Lower lobe of right lung (tissue), 2 donors: ENCODE data around the gene AVPR2. TPM values are rescaled to one million over a fixed set of nuclear protein-coding genes. Genes with fewer than 3 reads are reported as not detected.

ENCODE experiments used
- ATAC-seq, 2 donors: fragments of 200-7000 bp; cut with Tn5 transposase; one replicate each; pipeline ENCODE4 v1.9.1; 2020 to 2022; ENCODE audit warnings: mild to moderate bottlenecking in 2 of 2, moderate library complexity in 2 of 2
- DNase-seq: peaks from one replicate; pipeline ENCODE4 v3.0.0-alpha.2; 2020
- H3K27ac ChIP-seq: fragments of 200-600 bp; one replicate; pipeline ENCODE4 v1.8.0; 2022
- H3K27me3 ChIP-seq: fragments of 200-600 bp; one replicate; pipeline ENCODE4 v1.8.0; 2022; ENCODE audit warnings: low read depth
- H3K36me3 ChIP-seq: fragments of 200-600 bp; one replicate; pipeline ENCODE4 v1.8.0; 2022; ENCODE audit warnings: mild to moderate bottlenecking
- H3K4me1 ChIP-seq: fragments of 200-600 bp; one replicate; pipeline ENCODE4 v1.8.0; 2022
- H3K4me3 ChIP-seq: fragments of 200-600 bp; one replicate; pipeline ENCODE4 v1.8.0; 2022; ENCODE audit warnings: mild to moderate bottlenecking
- H3K9me3 ChIP-seq: fragments of 200-600 bp; one replicate; pipeline ENCODE4 v1.8.0; 2022
- intact Hi-C: fragments of 100-400 bp; cut with DNase I; formaldehyde crosslinking; loops from one replicate; pipeline ENCODE4 v1.11.0; 2022
- total RNA-seq: library from RNA; stranded (reverse); fragmentation: NEBNext Ultra II Directional; extraction: Animal tissue kit (Norgen Biotek cat#: 25700); gene quantifications from one replicate; pipeline ENCODE4 v1.2.1, GENCODE V29; 2021
- TF ChIP-seq, protein P1 (sequence below): fragments of 200-600 bp; IDR thresholded peaks from one replicate; pipeline ENCODE4 v1.8.0; 2022; ENCODE audit warnings: antibody characterized with exemption, mild to moderate bottlenecking
- donor health status: DM: no; HTN: yes; CAD: no; lungs with severe emphysema.

Gene AVPR2
- total RNA-seq, 1 donor from 2014 or later: 1.9 TPM

DNA sequence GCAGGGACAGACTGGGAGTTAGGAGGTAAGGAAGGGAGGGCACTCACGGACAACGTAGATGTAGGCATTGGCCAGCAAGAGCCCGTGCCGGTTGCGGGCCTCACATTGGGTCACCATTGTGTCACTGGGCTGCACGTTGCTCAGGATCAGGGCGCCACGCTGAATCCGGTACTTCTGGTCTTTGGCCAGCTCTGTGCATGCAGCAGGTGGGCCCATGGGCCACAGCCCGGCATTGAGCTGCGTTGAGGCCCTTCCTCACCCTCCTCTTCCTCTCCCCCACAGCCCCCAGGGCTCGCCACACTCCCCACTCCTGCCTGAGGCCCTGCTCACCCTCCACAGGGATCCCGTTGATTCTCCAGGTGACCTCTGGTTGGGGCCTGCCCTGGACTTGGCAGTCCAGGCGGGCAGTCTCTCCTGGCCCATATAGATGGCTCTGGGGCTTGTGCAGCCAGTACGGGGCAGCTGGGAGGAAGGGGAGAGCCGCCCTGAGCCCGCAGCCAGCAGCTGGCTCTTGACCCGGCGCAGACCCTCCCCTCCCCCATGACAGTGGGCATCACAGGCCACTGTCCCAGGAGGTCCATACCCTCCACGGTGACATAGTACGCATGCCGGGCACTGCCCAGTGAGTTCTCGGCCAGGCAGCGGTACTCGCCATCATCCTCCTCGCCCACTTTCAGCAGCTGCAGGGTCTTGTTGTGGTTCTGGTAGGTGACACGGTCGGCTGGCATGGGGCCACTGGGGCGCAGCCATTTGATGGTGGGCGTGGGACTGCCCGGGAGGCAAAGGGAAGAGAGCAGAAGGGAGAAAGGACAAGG is 34.8 kb upstream of the AVPR2 start:
- no peak overlapping the region for H3K27ac ChIP-seq
- no peaks in the 10 kb centered on the region for H3K4me1 ChIP-seq
- intact Hi-C loops: no loop called here
- no peaks in the 10 kb centered on the region for H3K9me3 ChIP-seq
- ATAC-seq (no peak), DNase-seq (no peak)
- H3K4me3 ChIP-seq: no peak overlapping the region
- no peaks in the 10 kb centered on the region for H3K36me3 ChIP-seq
- no peaks in the 10 kb centered on the region for H3K27me3 ChIP-seq
- TF ChIP-seq, protein P1, sequence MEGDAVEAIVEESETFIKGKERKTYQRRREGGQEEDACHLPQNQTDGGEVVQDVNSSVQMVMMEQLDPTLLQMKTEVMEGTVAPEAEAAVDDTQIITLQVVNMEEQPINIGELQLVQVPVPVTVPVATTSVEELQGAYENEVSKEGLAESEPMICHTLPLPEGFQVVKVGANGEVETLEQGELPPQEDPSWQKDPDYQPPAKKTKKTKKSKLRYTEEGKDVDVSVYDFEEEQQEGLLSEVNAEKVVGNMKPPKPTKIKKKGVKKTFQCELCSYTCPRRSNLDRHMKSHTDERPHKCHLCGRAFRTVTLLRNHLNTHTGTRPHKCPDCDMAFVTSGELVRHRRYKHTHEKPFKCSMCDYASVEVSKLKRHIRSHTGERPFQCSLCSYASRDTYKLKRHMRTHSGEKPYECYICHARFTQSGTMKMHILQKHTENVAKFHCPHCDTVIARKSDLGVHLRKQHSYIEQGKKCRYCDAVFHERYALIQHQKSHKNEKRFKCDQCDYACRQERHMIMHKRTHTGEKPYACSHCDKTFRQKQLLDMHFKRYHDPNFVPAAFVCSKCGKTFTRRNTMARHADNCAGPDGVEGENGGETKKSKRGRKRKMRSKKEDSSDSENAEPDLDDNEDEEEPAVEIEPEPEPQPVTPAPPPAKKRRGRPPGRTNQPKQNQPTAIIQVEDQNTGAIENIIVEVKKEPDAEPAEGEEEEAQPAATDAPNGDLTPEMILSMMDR: no peak

DNA sequence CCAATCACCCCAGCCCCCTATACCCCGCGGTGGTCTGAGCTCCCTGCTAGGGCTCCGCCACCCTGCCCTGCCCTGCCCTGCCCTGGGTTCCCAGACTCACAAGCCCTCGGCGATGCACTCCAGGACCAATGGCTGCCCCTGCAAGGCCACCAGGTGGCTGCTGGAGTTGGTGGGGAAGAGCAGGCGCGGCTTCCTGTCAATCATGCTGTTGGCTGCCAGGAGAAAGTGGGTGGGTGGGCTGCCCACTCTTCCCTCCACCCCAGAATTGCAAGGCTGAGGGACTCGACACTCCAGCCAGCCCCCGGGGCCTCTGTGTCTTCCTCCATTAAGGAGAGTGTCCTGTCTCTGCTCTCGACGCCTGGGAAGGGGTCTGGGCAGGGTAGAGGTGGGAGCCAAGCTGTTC is 34.2 kb upstream of the AVPR2 start:
- no peaks in the 10 kb centered on the region for H3K36me3 ChIP-seq
- TF ChIP-seq, protein P1: no peak
- H3K4me1 ChIP-seq: no peaks in the 10 kb centered on the region
- H3K4me3 ChIP-seq: no peak overlapping the region
- ATAC-seq (no peak), DNase-seq (no peak)
- H3K27me3 ChIP-seq: no peaks in the 10 kb centered on the region
- no peaks in the 10 kb centered on the region for H3K9me3 ChIP-seq
- intact Hi-C loops: no loop called here
- no peak overlapping the region for H3K27ac ChIP-seq

DNA sequence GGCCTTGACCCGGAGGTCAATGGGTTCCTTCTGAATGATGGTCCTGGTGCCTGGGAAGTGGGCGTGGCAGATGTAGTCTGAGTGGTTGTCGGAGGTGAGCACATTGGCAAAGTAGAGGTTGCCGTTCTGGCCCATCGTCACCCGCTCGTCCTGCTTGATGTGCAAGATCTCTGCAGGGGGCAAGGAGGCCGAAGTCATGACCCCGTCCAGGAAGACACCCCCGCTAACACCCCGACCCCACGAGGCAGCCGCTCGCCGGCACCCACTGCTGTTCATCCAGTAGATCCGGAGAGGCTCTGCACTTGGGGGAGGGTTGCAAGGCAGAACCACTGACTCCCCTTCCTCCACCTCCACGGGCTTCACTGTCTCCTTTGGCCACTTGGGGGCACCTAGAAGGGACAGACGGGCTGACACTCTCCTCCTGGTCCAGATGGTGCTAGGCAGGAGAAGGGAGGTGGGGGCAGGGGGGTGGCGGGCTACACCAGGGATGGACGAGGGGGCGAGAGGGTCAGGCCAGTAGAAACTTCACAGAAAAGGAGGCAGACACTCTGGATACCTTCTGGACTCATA is 33.6 kb upstream of the AVPR2 start:
- no peaks in the 10 kb centered on the region for H3K36me3 ChIP-seq
- TF ChIP-seq, protein P1: no peak
- H3K4me1 ChIP-seq: no peaks in the 10 kb centered on the region
- intact Hi-C loops: no loop called here
- no peaks in the 10 kb centered on the region for H3K27me3 ChIP-seq
- no peaks in the 10 kb centered on the region for H3K9me3 ChIP-seq
- no peak overlapping the region for H3K4me3 ChIP-seq
- H3K27ac ChIP-seq: no peak overlapping the region
- ATAC-seq (no peak), DNase-seq (no peak)

DNA sequence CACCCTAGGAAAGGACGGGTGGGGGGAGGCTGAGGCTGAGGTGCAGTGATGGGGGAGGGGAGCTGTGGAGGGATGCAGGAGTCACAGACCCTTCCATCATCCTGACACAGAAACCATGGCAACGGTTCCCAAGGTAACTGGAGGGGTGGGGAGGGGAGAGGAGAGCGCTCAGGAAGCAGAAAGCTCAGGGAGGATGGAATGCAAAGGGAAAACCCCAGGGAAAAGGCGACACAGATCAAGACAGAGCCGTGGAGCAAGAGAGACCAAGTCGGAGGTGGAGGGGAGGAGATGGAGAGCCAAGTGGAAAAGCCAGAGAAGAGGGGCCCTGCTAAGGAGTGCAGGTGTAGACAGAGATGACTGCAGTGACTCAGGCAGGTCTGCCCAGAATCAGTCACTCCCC is 33.0 kb upstream of the AVPR2 start:
- TF ChIP-seq, protein P1: no peak
- Histone ChIP-seq H3K4me1 (no peaks in the 10 kb centered on the region), H3K4me3 (no peak overlapping the region), H3K9me3 (no peaks in the 10 kb centered on the region), H3K27me3 (no peaks in the 10 kb centered on the region), H3K27ac (no peak overlapping the region), H3K36me3 (no peaks in the 10 kb centered on the region)
- intact Hi-C loops: no loop called here
- DNase-seq: no peak
- ATAC-seq: no peak

DNA sequence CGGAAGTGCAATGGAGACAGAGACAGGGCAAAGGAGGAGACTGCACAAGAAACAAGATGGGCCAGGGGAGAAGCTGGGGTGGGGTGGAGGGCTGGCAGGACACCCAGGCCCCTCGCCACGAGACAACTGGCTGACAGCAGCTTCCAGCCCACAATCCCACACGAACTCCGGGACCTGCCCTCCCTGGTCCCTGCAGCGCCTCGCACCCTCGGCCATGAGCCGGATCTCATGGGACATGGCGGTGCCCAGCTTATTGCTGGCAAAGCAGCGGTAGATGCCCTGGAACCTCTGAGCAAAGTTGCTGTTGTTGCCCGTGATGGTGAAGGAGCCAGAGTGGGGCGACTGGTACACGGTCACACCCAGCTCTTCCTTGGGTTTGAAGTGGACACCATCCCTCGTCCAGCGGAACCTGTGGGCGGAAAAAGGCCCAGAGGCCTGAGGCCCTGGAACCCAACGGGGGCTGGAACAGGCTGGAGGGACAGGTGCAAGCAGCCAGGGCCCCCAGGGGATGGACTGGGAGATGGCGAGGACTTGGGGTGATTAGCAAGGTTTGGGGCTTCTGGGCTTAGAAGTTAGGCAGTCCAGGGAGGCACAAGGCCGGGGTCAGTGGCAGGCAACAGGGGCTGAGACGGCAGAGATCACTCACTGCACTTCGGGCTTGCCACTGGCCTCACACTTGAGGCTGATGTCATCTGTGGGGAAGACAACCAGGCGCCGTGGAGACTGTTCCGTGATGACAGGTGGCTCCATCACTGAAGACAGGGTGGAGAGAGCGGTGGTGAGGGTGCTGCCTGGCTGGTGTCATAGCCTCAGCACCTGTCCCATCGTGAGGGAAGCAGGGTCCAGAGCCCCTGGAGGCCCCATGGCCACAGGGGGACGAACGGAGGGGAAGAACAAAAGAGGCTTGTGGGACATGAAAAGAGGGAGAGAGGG is 32.3 kb upstream of the AVPR2 start:
- DNase-seq: no peak
- no peak for ATAC-seq
- H3K4me1 ChIP-seq: no peaks in the 10 kb centered on the region
- H3K4me3 ChIP-seq: no peak overlapping the region
- no peaks in the 10 kb centered on the region for H3K9me3 ChIP-seq
- TF ChIP-seq, protein P1: no peak
- no peaks in the 10 kb centered on the region for H3K27me3 ChIP-seq
- H3K36me3 ChIP-seq: no peaks in the 10 kb centered on the region
- intact Hi-C loops: no loop called here
- H3K27ac ChIP-seq: no peak overlapping the region
